Testis (tissue), 2 donors: ENCODE data around the gene RPTOR.

Experiments used
- POLR2A ChIP-seq: fragments of 450-650 bp; IDR thresholded peaks from one replicate; pipeline ENCODE4 v1.6.1; 2017; ENCODE audit warnings: antibody characterized with exemption, mild to moderate bottlenecking, moderate library complexity
- TF ChIP-seq, protein P1 (sequence below), 3 experiments: fragments of 450-650 bp in 2 of 3; fragments of 200-600 bp in 1 of 3; sonication (generic) in 1 of 3; IDR thresholded peaks; one replicate each; pipeline ENCODE4 v1.5.1; 2016 to 2019; ENCODE audit warnings: antibody characterized with exemption in 3 of 3, mild to moderate bottlenecking in 2 of 3, moderate library complexity in 1 of 3

GRCh38 chr17:80507965-80508364, 36.7 kb upstream of the RPTOR start:
- TF ChIP-seq, protein P1, sequence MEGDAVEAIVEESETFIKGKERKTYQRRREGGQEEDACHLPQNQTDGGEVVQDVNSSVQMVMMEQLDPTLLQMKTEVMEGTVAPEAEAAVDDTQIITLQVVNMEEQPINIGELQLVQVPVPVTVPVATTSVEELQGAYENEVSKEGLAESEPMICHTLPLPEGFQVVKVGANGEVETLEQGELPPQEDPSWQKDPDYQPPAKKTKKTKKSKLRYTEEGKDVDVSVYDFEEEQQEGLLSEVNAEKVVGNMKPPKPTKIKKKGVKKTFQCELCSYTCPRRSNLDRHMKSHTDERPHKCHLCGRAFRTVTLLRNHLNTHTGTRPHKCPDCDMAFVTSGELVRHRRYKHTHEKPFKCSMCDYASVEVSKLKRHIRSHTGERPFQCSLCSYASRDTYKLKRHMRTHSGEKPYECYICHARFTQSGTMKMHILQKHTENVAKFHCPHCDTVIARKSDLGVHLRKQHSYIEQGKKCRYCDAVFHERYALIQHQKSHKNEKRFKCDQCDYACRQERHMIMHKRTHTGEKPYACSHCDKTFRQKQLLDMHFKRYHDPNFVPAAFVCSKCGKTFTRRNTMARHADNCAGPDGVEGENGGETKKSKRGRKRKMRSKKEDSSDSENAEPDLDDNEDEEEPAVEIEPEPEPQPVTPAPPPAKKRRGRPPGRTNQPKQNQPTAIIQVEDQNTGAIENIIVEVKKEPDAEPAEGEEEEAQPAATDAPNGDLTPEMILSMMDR (IDR thresholded peaks at IDR 0.05): no peak
- no peak for TF ChIP-seq POLR2A
